DMS 273 treated with DMSO at 0.1 percent for 48 hours (cell line): Measurements from ENCODE around the gene PRDM11.

Experiments used
- DNase-seq: peaks from one replicate; lab custom pipeline; 2025; lab: John Stamatoyannopoulos, UW

The PRDM11 gene

GRCh38 chr11:45211732-45212131 is 65.3 kb downstream of the PRDM11 start:
- DNase-seq = no peak

GRCh38 chr11:45212566-45213315 is 66.3 kb downstream of the PRDM11 start:
- DNase-seq = no peak

DNA sequence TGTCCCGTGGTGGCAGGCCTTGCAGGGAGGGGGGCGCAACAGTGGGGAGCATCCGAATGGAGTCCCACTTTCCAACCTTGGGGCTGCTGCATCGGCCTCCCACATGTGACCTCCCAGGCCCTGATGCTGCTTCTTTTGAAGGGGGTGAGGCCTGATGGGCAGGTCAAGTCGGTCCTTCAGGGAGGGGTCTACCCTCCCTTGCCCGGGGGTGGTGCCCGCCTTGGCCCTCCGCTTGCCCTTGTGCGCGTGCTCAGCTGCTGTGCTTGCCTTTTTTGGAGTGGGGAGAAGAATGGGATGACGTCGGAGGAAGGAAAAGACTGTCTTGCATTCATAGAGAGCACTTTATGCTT is 66.9 kb downstream of the PRDM11 start:
- no peak for DNase-seq

DNA sequence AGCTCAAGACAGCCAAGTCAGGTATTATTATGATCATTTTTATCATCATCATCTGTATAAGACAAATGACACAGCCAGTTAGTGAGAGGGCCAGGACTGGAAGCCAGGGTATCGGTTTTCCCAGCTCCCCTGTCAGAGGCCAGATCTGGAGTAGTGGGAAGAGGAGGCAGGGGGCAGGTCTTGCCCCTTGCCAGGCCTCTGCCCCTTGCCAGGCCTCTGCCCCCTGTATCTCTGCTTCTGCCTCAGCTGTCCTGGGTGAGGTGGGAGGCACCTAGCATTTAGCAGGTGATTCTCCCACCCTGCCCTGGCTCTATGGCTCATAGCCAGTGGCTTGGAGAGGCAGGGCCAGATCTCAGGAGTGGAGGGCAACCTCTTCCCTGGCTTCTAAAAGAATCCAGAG is 67.3 kb downstream of the PRDM11 start:
- no peak for DNase-seq

GRCh38 chr11:45215098-45215865 is 68.8 kb downstream of the PRDM11 start:
- no peak for DNase-seq

- no peak for DNase-seq
Measured at GRCh38 chr11:45216031-45216430, 69.6 kb downstream of the PRDM11 start.

DNA sequence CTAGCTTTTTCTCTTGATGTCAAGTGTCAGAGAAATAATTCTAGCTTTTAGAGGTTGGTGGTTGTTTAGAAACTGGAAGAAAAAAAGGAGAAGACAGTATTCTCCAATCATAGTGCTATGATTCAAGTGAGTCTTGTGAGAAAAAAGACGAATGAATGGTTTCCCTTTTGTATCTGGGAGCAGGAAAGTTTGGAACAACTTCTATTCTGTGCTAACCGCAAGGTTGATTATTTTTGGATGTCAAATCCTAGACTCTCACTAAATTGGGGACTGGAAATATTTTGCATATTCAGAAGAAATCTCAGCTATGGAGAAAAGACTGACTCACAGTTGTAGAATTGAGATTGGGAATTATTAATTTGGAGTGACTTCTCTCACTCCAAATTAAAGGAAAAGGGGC is 70.5 kb downstream of the PRDM11 start:
- DNase-seq = no peak

- no peak for DNase-seq
Measured at GRCh38 chr11:45217991-45218390, 71.6 kb downstream of the PRDM11 start.

DNA sequence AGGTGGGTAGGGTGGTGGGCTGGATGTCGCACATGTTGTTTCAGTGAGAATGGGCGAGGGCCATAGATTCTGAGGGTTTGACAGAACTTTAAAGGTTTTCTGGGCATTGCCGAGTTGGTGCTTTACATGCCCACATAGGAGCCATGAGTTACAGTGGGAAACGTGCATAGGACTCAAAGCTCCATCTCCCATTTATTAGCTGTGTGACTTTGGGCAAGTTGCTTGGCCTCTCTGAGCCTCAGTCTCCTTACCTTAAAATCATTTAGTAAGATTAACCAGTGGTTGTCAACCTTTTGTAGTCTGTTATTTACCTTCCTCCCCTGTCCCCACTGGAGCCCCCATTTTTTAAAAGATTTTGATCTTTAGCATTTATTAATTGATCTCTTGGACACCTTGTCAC is 72.3 kb downstream of the PRDM11 start:
- no peak for DNase-seq

DNA sequence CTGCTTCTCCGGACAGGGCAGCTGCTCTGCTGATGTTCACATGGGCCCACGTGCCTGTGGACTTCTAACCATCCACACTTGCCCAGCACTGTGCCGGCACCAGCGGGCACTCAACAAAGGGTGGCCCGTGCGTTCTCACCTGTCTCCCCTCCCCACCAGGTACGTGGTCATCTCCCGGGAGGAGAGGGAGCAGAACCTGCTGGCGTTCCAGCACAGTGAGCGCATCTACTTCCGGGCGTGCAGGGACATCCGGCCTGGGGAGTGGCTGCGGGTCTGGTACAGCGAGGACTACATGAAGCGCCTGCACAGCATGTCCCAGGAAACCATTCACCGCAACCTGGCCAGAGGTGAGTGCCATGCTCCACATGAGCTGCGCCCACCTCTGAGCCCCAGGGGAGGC is 73.0 kb downstream of the PRDM11 start:
- no peak for DNase-seq

DNA sequence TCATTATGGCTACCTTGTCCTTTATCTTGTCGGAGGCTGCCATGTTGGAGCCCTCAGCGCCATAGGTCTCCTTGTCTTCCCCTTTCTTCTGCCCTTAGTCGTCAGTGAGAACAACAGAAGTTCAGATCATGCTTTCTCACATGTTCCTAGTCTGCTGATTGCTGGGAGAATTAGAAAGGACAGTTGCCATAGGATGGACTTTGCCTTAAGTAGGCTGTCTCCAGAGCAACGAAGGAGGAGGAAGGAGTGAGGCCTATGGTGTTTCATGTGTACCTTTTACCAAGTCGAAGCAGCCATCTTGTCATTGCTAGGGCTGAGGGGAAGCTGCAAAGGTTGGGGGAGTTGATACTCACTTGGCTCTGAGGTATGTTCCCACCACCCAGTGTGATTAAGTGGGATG is 77.1 kb downstream of the PRDM11 start:
- DNase-seq = no peak

DNA sequence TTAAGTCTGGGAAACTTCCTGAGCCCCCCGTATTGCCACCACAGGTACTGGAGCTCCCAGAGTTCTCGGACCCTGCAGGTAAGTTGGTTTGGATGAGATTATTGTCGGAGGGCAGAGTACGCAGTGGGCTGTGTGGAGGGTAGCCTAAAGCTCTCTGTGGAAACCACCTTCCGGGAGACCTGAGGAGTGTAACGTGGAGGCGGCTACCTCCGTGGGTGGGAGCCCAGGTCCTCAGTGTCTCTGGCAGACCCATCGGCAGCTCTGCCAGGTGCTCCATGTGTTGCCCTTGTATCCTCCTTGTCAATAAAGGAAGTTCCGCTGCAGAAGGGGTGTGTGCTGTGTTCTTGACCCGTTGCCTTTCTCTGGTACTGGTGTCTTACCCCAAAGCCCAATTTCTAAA is 78.3 kb downstream of the PRDM11 start:
- DNase-seq = no peak

- no peak for DNase-seq
Measured at GRCh38 chr11:45225277-45225676, 78.8 kb downstream of the PRDM11 start.

GRCh38 chr11:45225961-45226871 is 79.8 kb downstream of the PRDM11 start:
- no peak for DNase-seq

DNA sequence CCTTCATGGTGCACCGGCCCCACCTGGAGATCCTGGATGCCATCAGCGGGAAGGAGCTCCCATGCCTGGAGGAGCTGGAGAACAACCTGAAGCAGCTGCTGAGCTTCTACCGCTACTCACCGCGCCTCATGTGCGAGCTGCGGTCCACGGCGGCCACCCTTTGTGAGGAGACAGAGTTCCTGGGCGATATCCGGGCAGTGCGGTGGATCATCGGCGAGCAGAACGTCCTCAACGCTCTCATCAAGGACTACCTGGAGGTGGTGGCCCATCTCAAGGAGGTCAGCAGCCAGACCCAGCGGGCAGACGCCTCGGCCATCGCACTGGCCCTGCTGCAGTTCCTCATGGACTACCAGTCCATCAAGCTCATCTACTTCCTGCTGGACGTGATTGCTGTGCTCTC is 80.5 kb downstream of the PRDM11 start:
- DNase-seq = no peak

DNA sequence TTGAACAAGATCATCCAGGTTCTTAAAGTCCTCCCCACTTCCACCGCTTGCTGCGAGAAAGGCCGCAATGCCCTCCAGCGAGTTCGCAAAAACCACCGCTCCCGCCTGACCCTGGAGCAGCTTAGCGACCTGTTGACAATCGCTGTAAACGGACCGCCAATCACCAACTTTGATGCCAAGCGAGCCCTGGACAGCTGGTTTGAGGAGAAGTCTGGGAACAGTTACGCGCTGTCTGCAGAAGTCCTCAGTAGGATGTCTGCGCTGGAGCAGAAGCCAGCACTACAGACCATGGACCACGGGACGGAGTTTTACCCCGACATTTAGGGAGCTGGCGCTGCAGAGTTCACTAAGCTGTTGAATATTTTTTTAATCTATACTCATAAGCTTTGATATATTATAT is 81.4 kb downstream of the PRDM11 start:
- DNase-seq = no peak

- no peak for DNase-seq
Measured at GRCh38 chr11:45229401-45230020, 83.1 kb downstream of the PRDM11 start.

- DNase-seq = no peak
Measured at GRCh38 chr11:45232341-45233080, 86.1 kb downstream of the PRDM11 start.

DNA sequence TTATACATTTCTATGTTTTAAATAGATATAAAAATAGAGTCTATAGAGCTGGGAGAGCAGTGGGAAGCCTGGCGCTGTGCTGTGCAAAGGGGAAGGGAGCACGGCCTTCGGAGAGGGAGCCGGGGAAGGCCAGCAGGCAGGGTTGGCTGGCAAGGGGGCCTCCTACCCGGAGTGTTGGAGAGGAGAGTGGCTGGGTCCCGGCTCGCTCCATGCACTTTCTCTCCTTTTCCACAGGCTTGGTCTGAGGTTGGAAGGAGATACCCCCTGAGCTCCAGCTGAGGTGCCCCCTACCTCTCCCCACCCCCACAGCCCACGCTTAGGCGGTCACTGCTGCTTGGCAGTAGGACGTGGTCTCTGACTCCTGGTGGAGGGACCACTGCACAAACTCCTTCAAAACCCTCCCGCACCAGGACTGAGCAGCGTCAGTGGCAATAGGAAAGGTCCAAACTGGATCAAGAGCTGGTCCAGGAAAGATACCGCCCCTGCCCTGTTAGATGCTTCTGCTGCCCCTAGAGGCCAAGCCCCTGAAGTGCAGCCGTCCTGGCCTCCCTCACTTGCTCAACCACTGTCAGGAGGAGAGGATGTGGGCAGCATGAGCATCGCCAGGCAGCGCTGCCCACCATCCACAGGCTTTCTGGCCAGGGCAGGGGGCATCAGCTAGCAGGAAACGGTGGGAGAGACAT is 86.8 kb downstream of the PRDM11 start:
- DNase-seq = no peak

GRCh38 chr11:45233804-45234170 is 87.3 kb downstream of the PRDM11 start:
- no peak for DNase-seq
